Measurements from ENCODE around the gene GJB2. TPM values are rescaled to one million over a fixed set of nuclear protein-coding genes. Genes with fewer than 3 reads are reported as not detected.

Gene GJB2
- total and polyA plus RNA-seq, 2 of the 4 experiments (the other 2 are of a cell fraction) = under 0.01 to 0.17 TPM

GRCh38 chr13:20150561-20150960 lies 42.2 kb downstream of the GJB2 start:
- Histone ChIP-seq H3K27me3 (ENCODE audit: control insufficient read depth, insufficient read depth, low read length) (peaks cover 8% of the 10 kb centered on the region), H2BK15ac (ENCODE audit: low read depth, low read length) (no peak overlapping the region), H3K27ac (ENCODE audit: insufficient read depth, low read length) (no peak overlapping the region), H2BK20ac (ENCODE audit: low read depth, low read length) (no peak overlapping the region), H3K14ac (replicated peaks; ENCODE audit: low read depth, low read length) (no peak overlapping the region), H4K5ac (ENCODE audit: low read depth, low read length) (no peak overlapping the region), H3K4me3 (ENCODE audit: insufficient read depth, low read depth, low read length) (no peak overlapping the region), H3K4me1 (ENCODE audit: control insufficient read depth, insufficient read depth, low read length) (no peaks in the 10 kb centered on the region), H3K79me1 (ENCODE audit: low read depth in 1 of 2, low read length in 2 of 2) (no peaks in the 10 kb centered on the region), H4K20me1 (ENCODE audit: insufficient read depth, low read length) (no peaks in the 10 kb centered on the region), H2AK5ac (ENCODE audit: low read depth, low read length) (no peak overlapping the region), H2BK5ac (ENCODE audit: low read depth, low read length, poor library complexity, severe bottlenecking) (no peak overlapping the region), H2AFZ (replicated peaks; ENCODE audit: low read length, poor library complexity) (no peak overlapping the region), H2AK9ac (replicated peaks; ENCODE audit: low read depth, low read length, poor library complexity) (no peak overlapping the region), H3K56ac (ENCODE audit: extremely low read depth, insufficient read depth, low read length) (no peak overlapping the region), H3K9me1 (ENCODE audit: insufficient read depth, low read length) (no peaks in the 10 kb centered on the region), H2BK120ac (ENCODE audit: low read depth, low read length) (no peak overlapping the region), H3K9me3 (ENCODE audit: control insufficient read depth, insufficient read depth, low read length) (no peaks in the 10 kb centered on the region), H3K36me3 (ENCODE audit: control insufficient read depth, insufficient read depth, low read length) (peaks cover 1% of the 10 kb centered on the region; the same call in 1 of the 2 replicates), H3K9ac (ENCODE audit: low read depth, low read length) (no peak overlapping the region), H4K91ac (ENCODE audit: insufficient read depth, low read depth, low read length) (no peak overlapping the region), H3K23ac (ENCODE audit: low read depth, low read length) (no peak overlapping the region), H3K18ac (ENCODE audit: low read depth, low read length) (no peak overlapping the region), H3K4ac (ENCODE audit: low read depth, low read length) (no peak overlapping the region), H3K4me2 (ENCODE audit: low read depth, low read length) (no peak overlapping the region), H4K8ac (ENCODE audit: low read depth in 2 of 2, low read length in 2 of 2) (no peak overlapping the region)
- dilution Hi-C loops (cut with HindIII; ENCODE audit: low sequenced_read_pairs, unreplicated experiment) (no loop called here), intact Hi-C loops (cut with micrococcal nuclease) (no loop called here), in situ Hi-C loops (cut with MboI; ENCODE audit: low sequenced_read_pairs) (loop anchor here (25.0 kb wide), 1 partner anchor 513 kb away; the partner anchor contains the start of gene MPHOSPH8)
- TF ChIP-seq POLR2A (IDR thresholded peaks at IDR 0.05; ENCODE audit: low read depth, low read length) = no peak
- no peak for TF ChIP-seq ELK1 (IDR thresholded peaks at IDR 0.05; ENCODE audit: borderline replicate concordance, low read depth, low read length)
- no peak for TF ChIP-seq RAD21 (IDR thresholded peaks at IDR 0.05; ENCODE audit: low read length)
- no peak for TF ChIP-seq CEBPB (IDR thresholded peaks at IDR 0.05; ENCODE audit: low read depth, low read length)
- TF ChIP-seq USF2 (IDR thresholded peaks at IDR 0.05; ENCODE audit: low read depth, low read length) = no peak
- no peak for TF ChIP-seq FOS (IDR thresholded peaks at IDR 0.05; ENCODE audit: low read depth, low read length)
- no peak for TF ChIP-seq CHD1 (IDR thresholded peaks at IDR 0.05; ENCODE audit: low read depth, low read length)
- no peak for TF ChIP-seq RCOR1 (IDR thresholded peaks at IDR 0.05; ENCODE audit: insufficient replicate concordance, low read length)
- TF ChIP-seq RFX5 (IDR thresholded peaks at IDR 0.05; ENCODE audit: low read depth, low read length) = no peak
- TF ChIP-seq MAZ (IDR thresholded peaks at IDR 0.05; ENCODE audit: borderline replicate concordance, low read depth, low read length) = no peak
- no peak for TF ChIP-seq BHLHE40 (IDR thresholded peaks at IDR 0.05; ENCODE audit: low read depth, low read length)
- no peak for TF ChIP-seq CTCF (conservative IDR thresholded peaks at IDR 0.05; ENCODE audit: low read depth, low read length)
- no peak for TF ChIP-seq NFE2L2 (IDR thresholded peaks at IDR 0.05; ENCODE audit: low read depth, low read length)
- TF ChIP-seq MAFK (IDR thresholded peaks at IDR 0.05; ENCODE audit: low read depth, low read length) = no peak
- no peak for TF ChIP-seq MXI1 (IDR thresholded peaks at IDR 0.05; ENCODE audit: borderline replicate concordance, low read depth, low read length)
- TF ChIP-seq SMC3 (IDR thresholded peaks at IDR 0.05; ENCODE audit: low read depth, low read length) = no peak
- ChIA-PET POLR2A (ENCODE audit: unreplicated experiment) (no interaction called here), CTCF (no interaction called here)
- no peak for ATAC-seq (ENCODE audit: low read depth)
- no CpG with 5 or more reads among the region's 9 CpGs for WGBS, 2 experiments (ENCODE audit: extremely low coverage in 2 of 2, insufficient read length in 1 of 2)
- no peak for DNase-seq
- no TSS peak for BruUV-seq (replicated peaks)
